Measurements from ENCODE around the gene NHP2. TPM values are rescaled to one million over a fixed set of nuclear protein-coding genes. Genes with fewer than 3 reads are reported as not detected.
"Not testable (repeated sequence)": the region's sequence is repeated elsewhere in the genome, so short reads cannot be mapped to it uniquely, and the experiment has no call there.

Gene NHP2
- 115 TPM for polyA plus RNA-seq (ENCODE audit: insufficient read length)

DNA sequence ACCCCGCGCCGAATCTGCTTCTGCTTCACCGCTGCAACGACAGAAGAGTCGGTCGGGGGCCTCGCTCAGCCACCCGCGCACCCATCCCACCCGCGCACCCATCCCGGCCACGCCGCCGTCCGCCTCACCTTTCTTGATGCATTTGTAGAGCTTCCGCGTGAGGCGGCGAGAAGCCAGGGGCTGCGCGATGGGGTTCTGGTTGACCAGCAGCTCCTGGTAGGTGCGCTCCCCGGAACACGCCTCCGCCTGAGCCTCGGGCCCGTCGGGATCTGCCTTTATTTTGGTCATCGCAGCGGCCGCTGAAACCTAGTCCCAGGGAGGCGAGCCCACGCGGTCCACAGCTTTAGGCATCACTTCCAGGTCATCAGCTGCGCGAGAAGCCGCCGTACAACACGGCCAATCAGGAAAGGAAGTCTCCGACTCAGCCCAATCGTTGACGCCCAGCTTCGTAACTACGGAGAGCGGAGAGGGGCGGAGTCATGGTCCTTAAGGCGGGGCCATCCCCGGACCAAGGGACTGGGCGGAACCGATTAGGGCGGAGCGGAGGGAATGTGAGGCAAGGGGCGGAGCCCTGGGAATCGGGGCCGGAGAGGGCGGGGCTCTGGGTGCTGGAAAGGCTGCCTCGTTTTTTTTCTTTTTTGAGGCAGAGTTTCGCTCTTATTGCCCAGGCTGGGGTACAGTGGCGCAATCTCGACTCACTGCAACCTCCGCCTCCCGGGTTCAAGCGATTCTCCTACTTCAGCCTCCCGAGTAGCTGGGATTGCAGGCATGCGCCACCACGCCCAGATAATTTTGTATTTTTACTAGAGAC is at the start of gene NHP2:
TSS of gene NHP2 (minus strand) at position 356 of the 811 bp plus-strand sequence. CDS start at position 288, 68 bp downstream.
- peak; percentile 99 for DNase-seq

- no peak for DNase-seq
These were observed 48.9 kb upstream of the NHP2 start for GRCh38 chr5:178202541-178202940.

GRCh38 chr5:178201927-178202235 is 48.2 kb upstream of the NHP2 start:
- no peak for DNase-seq

- no peak for DNase-seq
These were observed 47.7 kb upstream of the NHP2 start for GRCh38 chr5:178201221-178201926.

DNA sequence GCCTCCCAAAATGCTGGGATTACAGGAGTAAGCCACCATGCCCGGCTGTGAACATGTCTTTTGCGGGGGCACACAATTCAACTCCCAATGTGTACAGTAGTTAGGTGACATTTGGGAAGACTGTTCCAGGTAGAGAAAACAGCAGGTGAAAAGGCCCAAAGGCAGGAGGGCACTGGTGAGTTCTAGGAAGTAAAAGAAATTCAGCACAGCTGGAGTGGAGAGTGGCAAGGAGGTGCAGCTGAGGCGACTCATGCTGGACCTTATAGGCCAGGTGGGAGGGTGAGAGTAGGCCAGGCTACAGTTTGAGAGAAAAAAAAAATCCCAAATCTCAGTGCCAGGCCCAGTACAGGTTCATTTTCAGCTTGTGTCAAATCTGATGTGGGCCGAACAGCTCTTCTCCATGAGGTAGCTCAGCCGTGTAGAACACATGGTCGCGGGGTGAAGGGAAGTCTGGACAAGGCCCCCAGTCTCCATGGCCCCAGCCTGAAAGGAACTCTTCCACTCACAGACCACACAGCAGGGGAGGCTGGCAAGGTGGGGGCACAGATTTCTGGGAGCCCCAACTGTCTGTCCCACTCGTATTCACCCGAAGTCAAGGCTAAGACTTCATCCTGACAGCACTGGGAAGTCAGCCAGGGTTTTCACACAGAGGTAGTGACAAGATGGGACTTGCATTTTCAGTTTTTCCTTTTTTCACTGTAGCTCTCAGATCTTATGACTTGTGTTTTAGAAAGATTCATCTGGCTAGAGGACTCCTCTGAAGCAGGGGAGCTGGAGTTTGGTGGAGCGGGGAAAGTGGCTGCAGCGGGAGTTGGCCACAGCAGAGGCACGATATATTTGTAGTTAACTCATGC is 46.1 kb upstream of the NHP2 start:
- no peak for DNase-seq

- DNase-seq, result no peak
These were observed 45.0 kb upstream of the NHP2 start for GRCh38 chr5:178198706-178199105.

- DNase-seq, result not testable (repeated sequence)
These were observed 44.5 kb upstream of the NHP2 start for GRCh38 chr5:178198151-178198550.

DNA sequence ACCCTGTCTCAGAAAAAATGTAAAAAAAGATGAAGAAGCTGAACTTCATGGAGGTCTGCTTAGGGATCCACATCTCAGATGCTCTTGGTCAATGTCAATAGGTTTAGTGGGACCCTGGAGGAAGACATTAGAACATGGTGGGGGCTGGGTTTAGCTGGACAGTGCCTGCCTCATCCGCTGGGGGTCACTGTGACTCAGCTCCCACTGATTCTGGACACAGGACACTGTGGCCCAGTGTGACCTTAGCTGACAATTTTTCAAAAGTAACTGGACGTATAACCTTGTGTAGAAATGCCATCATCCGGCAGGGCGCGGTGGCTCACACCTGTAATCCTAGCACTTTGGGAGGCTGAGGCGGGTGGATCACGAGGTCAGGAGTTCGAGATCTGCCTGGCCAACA is 43.3 kb upstream of the NHP2 start:
- no peak for DNase-seq

DNA sequence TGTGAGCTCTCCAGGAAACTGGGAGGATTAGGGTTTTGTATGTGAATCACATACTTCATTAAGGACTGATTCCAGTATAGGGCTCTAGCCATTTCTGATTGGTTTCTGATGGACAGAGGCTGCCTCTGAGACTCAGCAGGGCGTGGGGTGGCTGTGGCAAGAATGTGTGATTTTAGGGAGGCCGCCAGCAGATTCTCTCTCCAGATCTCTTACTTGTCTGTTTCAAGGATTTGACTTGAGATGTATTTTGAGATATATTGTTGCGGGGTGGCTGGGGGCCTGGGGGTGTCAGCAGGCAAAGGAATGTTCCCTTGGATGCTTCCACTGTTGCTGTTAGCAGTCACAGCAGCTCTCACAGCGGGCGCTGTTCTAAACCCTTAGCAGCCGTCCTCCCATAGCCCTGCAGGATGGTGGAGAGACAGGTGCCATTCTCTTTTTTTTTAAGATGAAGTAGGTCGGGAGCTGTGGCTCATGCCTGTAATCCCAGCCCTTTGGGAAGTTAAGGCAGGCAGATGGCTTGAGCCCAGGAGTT is 42.7 kb upstream of the NHP2 start:
- DNase-seq, result no peak

DNA sequence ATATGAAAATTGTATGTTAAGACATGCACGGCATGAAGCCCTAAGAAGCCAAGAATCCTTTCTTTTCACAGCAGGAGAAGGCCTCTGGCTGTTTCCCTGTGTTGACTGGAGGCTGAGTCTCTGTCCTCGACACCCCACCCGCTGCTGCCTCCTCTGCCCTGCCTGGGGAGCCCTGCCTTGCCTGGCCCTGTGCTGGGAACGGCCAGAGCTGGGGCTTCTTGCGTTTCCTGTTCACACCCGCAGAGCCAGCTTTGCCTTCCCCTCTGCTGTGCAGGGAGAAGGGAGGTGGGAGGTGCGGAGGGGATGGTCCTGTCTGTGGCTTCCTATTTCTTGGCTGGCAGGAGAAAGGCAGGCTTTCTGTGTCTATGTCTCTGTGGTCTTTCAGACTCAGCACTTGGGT is 40.3 kb upstream of the NHP2 start:
- DNase-seq, result no peak

GRCh38 chr5:178193251-178193809 is 39.6 kb upstream of the NHP2 start:
- no peak for DNase-seq

DNA sequence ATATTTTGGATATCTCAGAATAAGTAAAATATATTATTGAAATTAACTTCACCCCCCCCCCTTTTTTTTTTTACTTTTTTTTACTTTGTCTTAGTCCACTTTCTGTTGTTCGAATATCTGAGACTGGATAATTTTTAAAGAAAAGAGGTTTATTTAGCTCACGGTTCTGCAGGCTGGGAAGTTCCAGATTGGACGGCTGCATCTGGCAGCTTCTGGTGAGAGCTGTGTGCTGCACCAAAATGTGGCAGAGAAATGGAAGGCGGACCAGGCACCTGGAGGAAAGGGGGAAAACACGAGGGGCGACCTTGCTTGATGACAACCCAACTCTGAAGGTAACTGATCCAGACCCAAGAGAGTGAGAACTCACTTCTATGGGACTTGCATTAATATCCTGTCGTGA is 39.1 kb upstream of the NHP2 start:
- no peak for DNase-seq

GRCh38 chr5:178192244-178192643 is 38.6 kb upstream of the NHP2 start:
- no peak for DNase-seq

DNA sequence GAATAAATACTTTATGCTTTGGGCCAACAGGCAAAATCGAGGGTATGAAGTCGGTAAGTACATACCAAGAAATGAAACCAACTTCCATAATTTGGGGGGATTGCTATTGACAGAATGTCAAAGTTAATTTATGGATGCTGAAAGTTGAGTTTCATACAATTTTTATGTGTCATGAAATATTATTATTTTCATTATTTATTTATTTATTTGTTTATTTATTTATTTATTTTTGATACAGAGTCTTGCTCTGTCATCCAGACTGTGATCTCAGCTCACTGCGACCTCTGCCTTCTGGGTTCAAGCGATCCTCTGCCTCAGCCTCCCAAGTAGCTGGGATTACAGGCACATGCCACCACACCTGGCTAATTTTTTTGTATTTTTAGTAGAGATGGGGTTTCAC is 38.0 kb upstream of the NHP2 start:
- no peak for DNase-seq

DNA sequence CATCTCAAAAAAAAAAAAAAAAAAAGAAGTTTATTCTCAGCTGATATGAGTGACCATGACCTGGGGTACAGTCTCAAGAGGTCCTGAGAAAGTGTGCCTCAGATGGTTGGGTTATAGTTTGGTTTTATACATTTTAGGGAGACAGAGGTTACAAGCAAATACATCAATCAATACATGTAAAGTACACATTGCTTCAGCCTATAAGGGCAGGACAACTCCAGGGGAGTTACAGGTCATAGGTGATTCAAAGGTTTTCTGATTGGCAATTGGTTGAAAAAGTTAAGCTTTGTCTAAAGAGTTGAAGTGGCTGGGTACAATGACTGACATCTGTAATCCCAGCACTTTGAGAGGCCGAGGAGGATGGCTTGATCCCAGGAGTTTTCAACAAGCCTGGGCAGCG is 35.7 kb upstream of the NHP2 start:
- DNase-seq, result no peak

DNA sequence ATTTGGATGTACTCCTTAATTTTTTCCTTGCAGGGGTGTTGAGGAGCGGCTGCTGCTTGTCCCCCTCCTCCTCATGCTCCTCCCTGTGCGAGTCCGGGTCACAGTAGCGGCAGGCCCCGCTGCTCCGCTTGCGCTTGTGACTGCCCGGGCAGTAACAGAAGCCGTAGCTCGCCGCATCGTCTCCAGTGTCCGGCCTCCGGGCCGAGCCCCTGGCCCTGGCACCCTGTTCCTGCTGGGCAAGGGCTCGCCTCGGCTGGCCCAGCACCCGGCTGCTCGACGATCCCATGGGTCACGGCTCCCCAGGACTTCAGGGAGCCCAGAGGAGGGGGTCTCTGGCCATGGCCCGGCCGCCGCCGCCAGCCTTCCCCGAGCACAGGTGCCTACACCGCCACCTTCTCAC is 33.3 kb upstream of the NHP2 start, which contains the start of gene GMCL2:
TSS of gene GMCL2 (minus strand) at position 358 of the 400 bp plus-strand sequence. CDS start at position 286, 72 bp downstream.
- DNase-seq, result no peak

DNA sequence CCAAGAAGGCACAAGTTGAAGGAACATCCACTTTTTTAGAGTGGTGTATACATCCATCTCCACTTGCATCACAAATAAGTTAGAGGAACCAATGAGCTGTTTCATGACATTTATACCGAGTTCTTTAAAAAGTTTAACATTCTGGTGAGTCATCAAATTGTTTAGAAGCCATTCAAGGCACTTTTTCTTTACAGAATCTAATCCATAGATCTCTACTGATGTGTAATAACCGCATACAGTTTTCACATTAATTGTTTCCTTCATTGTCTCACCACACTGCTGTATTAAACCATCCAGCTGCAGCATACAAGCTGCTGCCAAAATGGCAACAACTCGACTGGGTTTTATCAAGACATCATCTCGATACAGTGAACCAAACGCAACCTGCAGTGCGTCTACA is 32.7 kb upstream of the NHP2 start:
- no peak for DNase-seq

GRCh38 chr5:178182158-178182876 is 28.6 kb upstream of the NHP2 start:
- no peak for DNase-seq

- no peak for DNase-seq
These were observed 26.6 kb upstream of the NHP2 start for GRCh38 chr5:178180141-178180863.

DNA sequence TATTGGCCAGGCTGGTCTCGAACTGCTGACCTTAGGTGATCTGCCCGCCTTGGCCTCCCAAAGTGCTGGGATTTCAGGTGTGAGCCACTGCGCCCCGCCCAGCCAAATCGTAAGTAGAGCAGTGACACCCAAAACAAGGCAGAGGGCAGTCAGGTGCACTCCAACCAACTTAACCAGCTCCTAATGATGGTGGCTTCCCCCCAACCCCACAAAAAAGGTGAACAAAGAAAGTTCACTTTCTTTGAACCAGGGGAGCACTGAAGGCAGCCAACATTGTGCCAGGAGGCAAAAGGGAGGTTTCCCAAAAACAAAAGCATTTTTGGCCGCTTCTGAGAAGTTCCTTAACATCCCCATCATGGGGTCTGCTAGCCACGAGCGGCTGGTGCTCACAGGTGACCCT is 23.9 kb upstream of the NHP2 start:
- DNase-seq, result no peak

- DNase-seq, result no peak
These were observed 23.1 kb upstream of the NHP2 start for GRCh38 chr5:178176791-178177190.

Data from hindlimb muscle (tissue), 1 donor.